ENCODE data around the gene AAMP. TPM values are rescaled to one million over a fixed set of nuclear protein-coding genes. Genes with fewer than 3 reads are reported as not detected.
"Not testable (repeated sequence)": the region's sequence is repeated elsewhere in the genome, so short reads cannot be mapped to it uniquely, and the experiment has no call there.

AAMP gene
- total RNA-seq = 10 to 100 TPM; 60.0 to 77.5 TPM

DNA sequence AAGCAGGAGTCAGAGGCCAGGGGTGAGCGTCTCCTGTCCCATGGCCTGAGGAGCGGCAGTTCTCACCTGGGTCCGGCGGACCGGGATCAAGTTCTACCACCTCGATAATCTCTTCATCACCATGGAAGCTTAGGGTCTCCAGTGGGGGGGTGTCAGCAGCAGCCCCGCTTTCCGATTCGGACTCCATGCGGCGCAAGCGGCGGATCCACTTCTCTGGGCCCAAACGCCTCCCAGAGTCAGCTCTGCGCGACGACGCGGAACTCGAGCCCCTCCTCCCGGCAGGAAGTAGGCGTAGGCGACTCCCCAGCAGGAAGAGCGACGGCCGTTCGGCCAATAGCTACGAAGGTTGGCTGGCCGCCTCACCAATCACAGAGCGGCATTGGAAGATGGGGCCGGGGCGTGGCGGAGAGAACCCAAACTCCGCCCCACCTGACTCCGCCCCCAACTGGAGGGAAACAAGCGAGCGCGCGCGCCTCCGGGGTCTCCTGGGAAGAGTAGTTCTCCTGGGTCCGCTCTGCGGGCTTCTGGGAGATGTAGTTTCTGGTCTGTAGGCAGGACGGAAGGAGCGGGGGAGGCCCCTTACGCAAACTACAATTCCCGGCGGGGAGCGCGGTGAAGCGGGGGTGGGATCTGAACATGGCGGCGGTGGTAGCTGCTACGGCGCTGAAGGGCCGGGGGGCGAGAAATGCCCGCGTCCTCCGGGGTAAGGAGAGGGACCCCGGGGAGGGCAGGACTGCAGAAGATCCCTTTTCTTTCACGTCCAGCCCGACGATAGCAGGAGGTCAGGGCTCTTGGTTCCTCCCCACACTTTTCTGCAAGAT, at the start of gene AAMP, which contains the start of gene PNKD:
TSS of gene AAMP (minus strand) at position 238 of the 821 bp plus-strand sequence. CDS start at position 187, 51 bp downstream.
TSS of gene PNKD (plus strand) at position 620 of the 821 bp plus-strand sequence. CDS start at position 637, 17 bp downstream.
- Mint-ChIP-seq H3K27ac (peak within 1 kb of the TSS; percentile 97), H3K9me3 (no peaks in the 10 kb centered on the region), H3K4me1 (peaks cover 25% of the 10 kb centered on the region), H3K36me3 (ENCODE audit: low read depth) (peaks cover 71% of the 10 kb centered on the region), H3K27me3 (no peaks in the 10 kb centered on the region), H3K4me3 (peak within 1 kb of the TSS; percentile 99)
- peak; percentile 93 for ATAC-seq (replicated peaks)

GRCh38 chr2:218318241-218318640, 48.3 kb upstream of the AAMP start:
- Mint-ChIP-seq H3K4me1 (peaks cover 14% of the 10 kb centered on the region), H3K9me3 (peaks cover 3% of the 10 kb centered on the region), H3K27ac (no peak overlapping the region)

GRCh38 chr2:218317835-218318234, 47.9 kb upstream of the AAMP start:
- peaks cover 14% of the 10 kb centered on the region for H3K4me1 Mint-ChIP-seq
- H3K36me3 Mint-ChIP-seq (ENCODE audit: low read depth) = no peaks in the 10 kb centered on the region
- H3K4me3 Mint-ChIP-seq = no peak overlapping the region
- peaks cover 3% of the 10 kb centered on the region for H3K9me3 Mint-ChIP-seq
- H3K27ac Mint-ChIP-seq = no peak overlapping the region
- no peak for ATAC-seq (replicated peaks)
- H3K27me3 Mint-ChIP-seq = no peaks in the 10 kb centered on the region

More at GRCh38 chr2:218318241-218318640, 48.3 kb upstream of the AAMP start:
- no peaks in the 10 kb centered on the region for H3K36me3 Mint-ChIP-seq (ENCODE audit: low read depth)
- H3K4me3 Mint-ChIP-seq = no peak overlapping the region
- H3K27me3 Mint-ChIP-seq = no peaks in the 10 kb centered on the region
- ATAC-seq (replicated peaks) = no peak

DNA sequence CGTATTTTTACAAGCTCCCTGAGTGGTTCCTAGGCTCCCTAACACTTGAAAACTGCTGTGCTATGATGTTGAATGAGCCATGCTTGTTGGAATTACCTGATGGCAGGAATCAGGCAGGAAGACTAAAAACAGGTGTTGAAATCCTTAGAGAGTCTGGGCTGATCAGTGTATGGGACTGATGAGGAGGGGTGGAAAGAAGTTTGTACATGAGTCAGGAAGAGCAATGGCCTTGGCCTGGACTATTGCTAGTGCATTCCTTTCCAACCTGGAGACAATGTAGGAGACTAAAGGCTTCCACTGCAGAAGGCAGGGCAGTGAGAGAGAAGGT, 47.3 kb upstream of the AAMP start:
- Mint-ChIP-seq H3K4me3 (peak overlapping the region; percentile 70), H3K4me1 (peaks cover 14% of the 10 kb centered on the region), H3K36me3 (ENCODE audit: low read depth) (no peaks in the 10 kb centered on the region), H3K27me3 (no peaks in the 10 kb centered on the region), H3K9me3 (peaks cover 3% of the 10 kb centered on the region), H3K27ac (no peak overlapping the region)
- no peak for ATAC-seq (replicated peaks)

DNA sequence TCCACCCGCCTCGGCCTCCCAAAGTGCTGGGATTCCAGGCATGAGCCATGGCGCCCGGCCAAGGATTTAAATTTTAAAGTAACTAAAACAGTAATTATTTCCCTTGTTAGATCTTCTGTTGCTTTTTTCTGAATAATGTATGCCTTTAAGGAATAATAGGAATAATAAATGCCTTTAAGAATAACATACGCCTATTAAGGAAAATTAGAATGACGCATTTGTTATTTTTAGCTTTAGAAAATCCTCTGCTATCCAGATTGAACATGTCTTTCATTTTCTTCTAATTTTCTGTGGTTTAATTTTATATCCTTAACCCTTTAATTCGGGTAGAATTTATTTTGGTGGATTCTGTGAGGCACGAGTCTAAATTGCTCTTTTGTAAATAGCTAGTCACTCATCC, 45.5 kb upstream of the AAMP start:
- peak overlapping the region; percentile 70 for H3K4me3 Mint-ChIP-seq
- H3K27ac Mint-ChIP-seq = peak overlapping the region; percentile 91
- H3K9me3 Mint-ChIP-seq = peaks cover 3% of the 10 kb centered on the region
- peaks cover 14% of the 10 kb centered on the region for H3K4me1 Mint-ChIP-seq
- H3K27me3 Mint-ChIP-seq = no peaks in the 10 kb centered on the region
- H3K36me3 Mint-ChIP-seq (ENCODE audit: low read depth) = no peaks in the 10 kb centered on the region
- no peak for ATAC-seq (replicated peaks)

DNA sequence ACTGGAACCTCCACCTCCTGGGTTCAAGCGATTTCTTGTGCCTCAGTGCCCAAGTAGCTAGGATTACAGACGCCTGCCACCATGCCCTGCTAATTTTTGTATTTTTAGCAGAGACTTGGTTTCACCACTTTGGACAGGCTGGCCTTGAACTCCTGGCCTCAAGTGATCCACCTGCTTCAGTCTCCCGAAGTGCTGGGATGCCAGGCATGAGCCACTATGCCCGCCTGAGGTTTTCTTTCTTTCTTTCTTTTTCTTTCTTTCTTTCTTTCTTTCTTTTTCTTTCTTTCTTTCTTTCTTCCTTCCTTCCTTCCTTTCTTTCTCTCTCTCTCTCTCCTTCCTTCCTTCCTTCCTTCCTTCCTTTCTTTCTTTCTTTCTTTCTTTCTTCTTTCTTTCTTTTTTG, 44.8 kb upstream of the AAMP start:
- not testable (repeated sequence) for ATAC-seq (replicated peaks); H3K4me3 Mint-ChIP-seq; H3K27ac Mint-ChIP-seq; H3K36me3 Mint-ChIP-seq (ENCODE audit: low read depth); H3K27me3 Mint-ChIP-seq; H3K9me3 Mint-ChIP-seq
- peaks cover 14% of the 10 kb centered on the region for H3K4me1 Mint-ChIP-seq

GRCh38 chr2:218313356-218313755, 43.4 kb upstream of the AAMP start:
- Mint-ChIP-seq H3K9me3 (peaks cover 3% of the 10 kb centered on the region), H3K4me1 (peaks cover 14% of the 10 kb centered on the region), H3K36me3 (ENCODE audit: low read depth) (no peaks in the 10 kb centered on the region), H3K4me3 (no peak overlapping the region), H3K27ac (no peak overlapping the region), H3K27me3 (peaks cover 4% of the 10 kb centered on the region)
- ATAC-seq (replicated peaks) = no peak

GRCh38 chr2:218312267-218312756, 42.4 kb upstream of the AAMP start:
- Mint-ChIP-seq H3K9me3 (peaks cover 3% of the 10 kb centered on the region), H3K4me3 (no peak overlapping the region), H3K36me3 (ENCODE audit: low read depth) (no peaks in the 10 kb centered on the region), H3K27ac (no peak overlapping the region), H3K4me1 (peaks cover 14% of the 10 kb centered on the region), H3K27me3 (peaks cover 4% of the 10 kb centered on the region)
- ATAC-seq (replicated peaks) = no peak

GRCh38 chr2:218311541-218312266, 41.8 kb upstream of the AAMP start:
- not testable (repeated sequence) for H3K27me3 Mint-ChIP-seq; H3K27ac Mint-ChIP-seq; ATAC-seq (replicated peaks); H3K36me3 Mint-ChIP-seq (ENCODE audit: low read depth); H3K4me3 Mint-ChIP-seq; H3K9me3 Mint-ChIP-seq
- peaks cover 12% of the 10 kb centered on the region for H3K4me1 Mint-ChIP-seq

DNA sequence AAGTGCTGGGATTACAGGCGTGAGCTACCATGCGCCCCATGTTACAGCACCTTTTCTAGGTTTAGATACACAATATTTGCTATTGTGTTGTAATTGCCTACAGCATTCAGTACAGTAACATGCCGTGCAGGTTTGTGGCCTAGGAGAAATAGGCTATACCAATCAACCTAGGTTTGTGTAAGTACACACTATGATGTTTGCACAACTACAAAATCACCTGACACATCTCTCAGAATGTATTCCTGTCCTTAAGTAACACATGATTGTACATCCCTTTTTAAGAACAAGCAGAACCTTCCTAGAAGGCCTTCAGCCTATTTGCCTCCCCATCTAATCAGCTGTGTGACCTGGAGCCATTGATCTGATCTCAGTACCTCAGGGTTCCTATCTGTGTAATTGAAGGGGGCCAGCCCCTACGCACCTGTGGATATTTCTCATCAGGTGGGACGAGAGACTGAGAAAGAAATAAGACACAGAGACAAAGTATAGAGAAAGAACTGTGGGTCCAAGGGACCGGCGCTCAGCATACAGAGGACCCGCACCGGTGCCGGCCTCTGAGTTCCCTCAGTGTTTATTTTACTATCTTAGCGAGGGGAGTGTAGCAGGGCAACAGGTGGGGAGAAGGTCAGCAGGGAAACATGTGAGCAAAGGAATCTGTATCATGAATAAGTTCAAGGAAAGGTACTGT, 41.1 kb upstream of the AAMP start:
- no peak overlapping the region for H3K4me3 Mint-ChIP-seq
- no peaks in the 10 kb centered on the region for H3K36me3 Mint-ChIP-seq (ENCODE audit: low read depth)
- H3K27me3 Mint-ChIP-seq = peaks cover 4% of the 10 kb centered on the region
- no peak overlapping the region for H3K27ac Mint-ChIP-seq
- no peak for ATAC-seq (replicated peaks)
- peaks cover 3% of the 10 kb centered on the region for H3K9me3 Mint-ChIP-seq
- H3K4me1 Mint-ChIP-seq = peaks cover 5% of the 10 kb centered on the region

GRCh38 chr2:218307415-218308090, 37.6 kb upstream of the AAMP start:
- no peak overlapping the region for H3K27ac Mint-ChIP-seq
- H3K27me3 Mint-ChIP-seq = peaks cover 4% of the 10 kb centered on the region
- no peaks in the 10 kb centered on the region for H3K9me3 Mint-ChIP-seq
- H3K4me3 Mint-ChIP-seq = no peak overlapping the region
- H3K36me3 Mint-ChIP-seq (ENCODE audit: low read depth) = no peaks in the 10 kb centered on the region
- H3K4me1 Mint-ChIP-seq = no peaks in the 10 kb centered on the region
- no peak for ATAC-seq (replicated peaks)

DNA sequence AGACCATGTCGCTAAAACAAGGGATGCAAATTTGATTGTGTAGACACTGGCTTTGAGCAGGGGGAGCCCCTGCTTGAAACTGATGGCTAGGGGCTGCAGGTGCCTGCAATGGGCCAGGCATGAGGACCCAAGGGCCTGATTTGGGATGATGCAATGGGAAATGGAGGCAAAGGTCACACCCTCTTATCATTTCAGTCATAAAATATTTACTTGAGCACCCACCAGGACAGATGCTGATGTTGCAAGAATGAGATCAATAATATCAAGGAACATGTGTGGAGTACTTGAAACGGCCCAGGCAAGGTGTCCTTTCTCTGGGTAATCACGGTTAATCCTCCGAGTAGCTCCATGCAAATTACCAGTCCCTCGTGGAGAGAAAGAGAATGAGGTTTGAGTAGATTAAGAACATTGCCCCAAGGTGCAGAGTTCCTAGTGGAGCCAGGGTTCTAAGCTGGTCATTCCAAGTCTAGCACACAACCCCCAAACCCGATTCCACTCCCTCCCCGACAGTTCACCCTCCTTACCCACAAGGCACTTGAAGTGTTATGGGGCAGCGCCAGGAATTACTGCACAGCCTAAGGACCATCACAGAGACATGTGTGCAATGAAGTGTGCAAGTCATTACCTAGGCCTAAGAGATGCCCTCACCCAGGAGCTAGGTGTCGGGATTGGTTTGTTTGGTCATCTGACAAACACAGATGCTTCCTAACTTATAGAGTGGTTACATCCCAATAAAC, 36.4 kb upstream of the AAMP start:
- Mint-ChIP-seq H3K9me3 (no peaks in the 10 kb centered on the region), H3K27me3 (peaks cover 4% of the 10 kb centered on the region), H3K4me3 (no peak overlapping the region), H3K36me3 (ENCODE audit: low read depth) (no peaks in the 10 kb centered on the region), H3K4me1 (peaks cover 3% of the 10 kb centered on the region), H3K27ac (no peak overlapping the region)
- no peak for ATAC-seq (replicated peaks)

DNA sequence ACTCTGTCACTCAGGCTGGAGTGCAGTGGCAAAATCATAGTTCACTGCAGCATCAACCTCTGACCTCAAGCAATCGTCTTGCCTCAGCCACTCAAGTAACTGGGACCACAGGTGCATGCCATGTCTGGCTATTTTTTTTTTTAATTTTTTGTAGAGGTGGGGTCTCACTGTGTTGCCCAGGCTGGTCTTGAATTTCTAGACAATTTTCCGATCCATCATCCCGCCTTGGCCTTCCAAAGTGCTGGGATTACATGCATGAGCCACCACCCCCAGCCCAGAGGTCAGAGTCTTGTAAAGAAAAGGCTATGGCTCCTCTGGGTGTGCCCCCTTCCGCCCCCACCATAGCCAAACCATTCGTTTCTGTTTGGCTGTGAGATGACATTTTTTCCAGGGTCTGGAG, 35.4 kb upstream of the AAMP start:
- ATAC-seq (replicated peaks) = no peak
- no peaks in the 10 kb centered on the region for H3K9me3 Mint-ChIP-seq
- H3K4me3 Mint-ChIP-seq = no peak overlapping the region
- no peaks in the 10 kb centered on the region for H3K36me3 Mint-ChIP-seq (ENCODE audit: low read depth)
- peaks cover 4% of the 10 kb centered on the region for H3K27me3 Mint-ChIP-seq
- no peak overlapping the region for H3K27ac Mint-ChIP-seq
- peaks cover 6% of the 10 kb centered on the region for H3K4me1 Mint-ChIP-seq

Measured in activated T-helper 17 cell treated with anti-CD3 and anti-CD28 coated beads, Interleukin-2, amount 50 U/mL, for 72 hours (primary cell).